SJSA1 (cell line): ENCODE data around the gene FOXD4L1. TPM values are rescaled to one million over a fixed set of nuclear protein-coding genes. Genes with fewer than 3 reads are reported as not detected.
"Not testable (repeated sequence)": the region's sequence is repeated elsewhere in the genome, so short reads cannot be mapped to it uniquely, and the experiment has no call there.

ENCODE experiments used
- DNase-seq, 2 experiments: peaks; one replicate each; pipeline ENCODE4 v3.0.0-alpha.2; 2015 to 2020; ENCODE audit warnings: low spot score in 2 of 2, low read depth in 1 of 2
- H3K27ac ChIP-seq: fragments of 250-450 bp; sonication (Bioruptor Pico); 2 replicates; pipeline ENCODE4 v1.5.1; 2020; ENCODE audit warnings: mild to moderate bottlenecking, moderate library complexity
- H3K27me3 ChIP-seq: fragments of 250-450 bp; sonication (Bioruptor Pico); replicated peaks from 2 replicates; pipeline ENCODE4 v1.5.1; 2020; ENCODE audit warnings: mild to moderate bottlenecking, moderate library complexity
- H3K36me3 ChIP-seq: fragments of 250-450 bp; sonication (Bioruptor Pico); 2 replicates; pipeline ENCODE4 v1.5.1; 2020; ENCODE audit warnings: mild to moderate bottlenecking
- H3K4me1 ChIP-seq: fragments of 250-450 bp; sonication (Bioruptor Pico); replicated peaks from 2 replicates; pipeline ENCODE4 v1.6.1; 2021; ENCODE audit warnings: mild to moderate bottlenecking
- H3K4me3 ChIP-seq: fragments of 250-450 bp; sonication (Bioruptor Pico); 2 replicates; pipeline ENCODE4 v1.5.1; 2020; ENCODE audit warnings: mild to moderate bottlenecking
- H3K9me3 ChIP-seq: fragments of 250-450 bp; sonication (Bioruptor Pico); replicated peaks from 2 replicates; pipeline ENCODE4 v1.5.1; 2020; ENCODE audit warnings: mild to moderate bottlenecking
- total RNA-seq: library from RNA; depleted of rRNA; stranded (reverse); fragments of >200 nt; shearing (Covaris generic); gene quantifications from 2 replicates; pipeline ENCODE4 v1.2.3, GENCODE V29; 2014; rRNA removed

The FOXD4L1 gene
- total RNA-seq, result not detected in 2 replicates

DNA sequence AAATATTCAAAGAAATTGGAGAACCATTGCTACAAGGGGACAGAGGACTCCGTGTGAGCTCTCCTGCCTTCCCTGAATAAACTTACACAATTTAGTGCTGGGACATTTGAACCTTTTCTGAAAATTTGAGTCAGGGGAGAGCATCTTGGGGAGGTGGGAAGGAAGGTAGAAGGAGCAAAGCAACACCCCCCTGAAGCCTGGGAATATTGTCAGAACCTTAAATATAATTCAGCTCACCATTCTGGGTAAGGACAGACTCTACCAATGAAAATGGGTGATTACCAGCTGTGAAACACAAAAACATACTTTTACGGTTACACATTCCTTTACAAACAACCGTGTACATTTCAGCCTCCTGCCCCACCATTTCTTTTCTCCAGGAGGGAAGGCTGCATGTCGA is at the start of gene FOXD4L1:
Gene FOXD4L1 (plus strand): TSS at position 301 of the 400 bp plus-strand sequence. CDS start 592 bp downstream, outside the sequence.
- not testable (repeated sequence) for H3K36me3 ChIP-seq, DNase-seq, H3K4me3 ChIP-seq, H3K27me3 ChIP-seq, H3K27ac ChIP-seq, H3K4me1 ChIP-seq, H3K9me3 ChIP-seq

DNA sequence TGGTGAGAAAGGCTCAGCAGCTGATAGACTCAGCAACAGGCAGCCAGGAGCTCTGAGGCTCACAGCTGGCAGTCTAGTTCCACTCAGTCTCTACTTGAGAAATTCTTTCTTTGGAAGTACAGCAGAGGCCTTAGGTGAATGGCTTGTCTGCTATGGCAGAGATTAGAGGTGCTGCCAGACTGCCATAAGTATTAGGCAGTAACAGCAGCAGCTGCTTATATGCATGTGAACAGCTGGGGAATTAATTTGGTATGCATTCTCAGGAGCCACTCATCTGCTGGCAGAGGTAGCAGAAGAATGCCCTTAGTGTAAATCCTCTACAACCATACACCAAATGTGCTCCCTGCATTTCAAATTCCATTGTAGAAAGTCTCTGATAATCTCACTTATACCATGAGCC is 32.7 kb upstream of the FOXD4L1 start:
- not testable (repeated sequence) for H3K27me3 ChIP-seq, H3K4me3 ChIP-seq, H3K9me3 ChIP-seq, H3K36me3 ChIP-seq, DNase-seq, H3K4me1 ChIP-seq, H3K27ac ChIP-seq

DNA sequence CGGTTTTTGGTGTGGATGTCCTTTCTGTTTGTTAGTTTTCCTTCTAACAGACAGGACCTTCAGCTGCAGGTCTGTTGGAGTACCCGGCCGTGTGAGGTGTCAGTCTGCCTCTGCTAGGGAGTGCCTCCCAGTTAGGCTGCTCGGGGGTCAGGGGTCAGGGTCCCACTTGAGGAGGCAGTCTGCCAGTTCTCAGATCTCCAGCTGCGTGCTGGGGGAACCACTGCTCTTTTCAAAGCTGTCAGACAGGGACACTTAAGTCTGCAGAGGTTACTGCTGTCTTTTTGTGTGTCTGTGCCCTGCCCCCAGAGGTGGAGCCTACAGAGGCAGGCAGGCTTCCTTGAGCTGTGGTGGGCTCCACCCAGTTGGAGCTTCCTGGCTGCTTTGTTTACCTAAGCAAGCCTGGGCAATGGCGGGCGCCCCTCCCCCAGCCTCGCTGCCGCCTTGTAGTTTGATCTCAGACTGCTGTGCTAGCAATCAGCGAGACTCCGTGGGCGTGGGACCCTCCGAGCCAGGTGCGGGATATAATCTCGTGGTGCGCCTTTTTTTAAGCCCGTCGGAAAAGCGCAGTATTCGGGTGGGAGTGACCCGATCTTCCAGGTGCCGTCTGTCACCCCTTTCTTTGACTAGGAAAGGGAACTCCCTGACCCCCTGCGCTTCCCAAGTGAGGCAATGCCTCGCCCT is 21.6 kb upstream of the FOXD4L1 start:
- H3K27ac ChIP-seq, DNase-seq, H3K36me3 ChIP-seq, H3K9me3 ChIP-seq, H3K4me3 ChIP-seq, H3K27me3 ChIP-seq, H3K4me1 ChIP-seq: not testable (repeated sequence)

DNA sequence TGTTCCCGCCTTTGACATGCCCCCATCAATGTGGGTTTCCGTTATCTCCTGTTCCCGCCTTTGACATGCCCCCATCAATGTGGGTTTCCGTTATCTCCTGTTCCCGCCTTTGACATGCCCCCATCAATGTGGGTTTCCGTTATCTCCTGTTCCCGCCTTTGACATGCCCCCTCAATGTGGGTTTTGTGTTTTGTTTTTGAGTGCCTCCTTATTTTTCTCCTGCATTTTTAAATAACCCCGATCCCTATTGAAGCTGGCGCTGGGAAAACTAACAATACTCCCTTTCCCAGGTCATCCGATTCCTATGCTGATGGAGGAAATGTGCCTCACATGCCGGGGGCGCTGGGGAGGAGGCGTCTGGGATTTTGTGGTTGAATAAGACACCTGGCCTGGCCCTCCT is 1.9 kb upstream of the FOXD4L1 start:
- DNase-seq, H3K27me3 ChIP-seq, H3K9me3 ChIP-seq, H3K27ac ChIP-seq, H3K36me3 ChIP-seq, H3K4me3 ChIP-seq, H3K4me1 ChIP-seq: not testable (repeated sequence)

DNA sequence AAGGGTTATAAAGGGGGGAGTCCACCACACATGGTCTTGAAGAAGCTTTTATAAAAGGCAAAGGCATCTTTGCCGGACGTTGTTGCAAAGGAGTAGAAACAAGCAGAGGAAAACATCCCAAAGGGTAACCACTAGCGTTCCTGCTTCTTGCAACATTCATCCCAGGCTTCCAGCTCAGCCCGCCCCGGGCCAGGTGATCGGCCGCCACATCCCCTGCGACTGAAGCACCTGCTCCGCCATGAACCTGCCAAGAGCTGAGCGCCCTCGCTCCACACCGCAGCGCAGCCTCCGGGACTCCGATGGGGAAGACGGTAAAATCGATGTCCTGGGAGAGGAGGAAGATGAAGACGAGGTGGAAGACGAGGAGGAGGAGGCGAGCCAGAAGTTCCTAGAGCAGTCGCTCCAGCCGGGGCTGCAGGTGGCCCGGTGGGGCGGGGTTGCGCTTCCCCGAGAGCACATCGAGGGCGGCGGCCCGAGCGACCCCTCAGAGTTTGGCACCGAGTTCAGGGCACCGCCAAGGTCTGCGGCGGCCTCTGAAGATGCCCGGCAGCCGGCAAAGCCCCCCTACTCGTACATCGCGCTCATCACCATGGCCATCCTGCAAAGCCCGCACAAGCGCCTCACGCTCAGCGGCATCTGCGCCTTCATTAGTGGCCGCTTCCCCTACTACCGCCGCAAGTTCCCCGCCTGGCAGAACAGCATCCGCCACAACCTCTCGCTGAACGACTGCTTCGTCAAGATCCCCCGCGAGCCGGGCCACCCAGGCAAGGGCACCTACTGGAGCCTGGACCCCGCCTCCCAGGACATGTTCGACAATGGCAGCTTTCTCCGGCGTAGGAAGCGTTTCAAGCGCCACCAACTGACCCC is 787 bp downstream of the FOXD4L1 start:
- not testable (repeated sequence) for H3K4me1 ChIP-seq, H3K27ac ChIP-seq, H3K9me3 ChIP-seq, DNase-seq, H3K36me3 ChIP-seq, H3K27me3 ChIP-seq, H3K4me3 ChIP-seq

DNA sequence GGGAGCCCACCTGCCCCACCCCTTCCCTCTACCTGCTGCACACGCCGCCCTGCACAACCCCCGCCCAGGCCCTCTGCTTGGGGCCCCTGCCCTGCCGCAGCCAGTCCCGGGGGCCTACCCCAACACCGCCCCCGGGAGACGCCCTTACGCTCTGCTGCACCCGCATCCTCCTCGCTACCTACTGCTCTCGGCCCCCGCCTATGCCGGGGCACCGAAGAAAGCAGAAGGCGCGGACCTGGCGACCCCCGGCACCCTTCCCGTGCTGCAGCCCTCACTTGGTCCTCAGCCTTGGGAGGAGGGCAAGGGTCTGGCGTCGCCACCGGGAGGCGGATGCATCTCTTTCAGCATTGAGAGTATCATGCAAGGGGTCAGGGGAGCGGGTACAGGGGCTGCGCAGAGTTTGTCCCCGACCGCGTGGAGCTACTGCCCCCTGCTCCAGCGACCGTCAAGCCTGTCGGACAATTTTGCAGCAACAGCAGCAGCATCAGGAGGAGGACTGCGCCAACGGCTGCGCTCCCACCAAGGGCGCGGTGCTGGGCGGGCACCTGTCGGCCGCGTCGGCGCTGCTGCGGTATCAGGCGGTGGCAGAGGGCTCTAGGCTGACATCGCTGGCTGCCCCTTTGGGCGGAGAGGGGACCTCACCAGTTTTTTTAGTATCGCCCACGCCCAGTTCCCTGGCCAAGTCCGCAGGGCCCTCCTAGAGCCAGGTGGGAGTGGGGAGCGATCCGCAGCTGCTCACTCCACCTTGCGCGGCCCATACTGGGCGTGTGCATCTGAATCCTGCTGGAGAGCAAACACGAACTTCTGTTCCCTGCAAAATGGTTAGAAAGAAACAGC is 1.6 kb downstream of the FOXD4L1 start:
- DNase-seq, H3K4me3 ChIP-seq, H3K36me3 ChIP-seq, H3K27me3 ChIP-seq, H3K9me3 ChIP-seq, H3K4me1 ChIP-seq, H3K27ac ChIP-seq: not testable (repeated sequence)

DNA sequence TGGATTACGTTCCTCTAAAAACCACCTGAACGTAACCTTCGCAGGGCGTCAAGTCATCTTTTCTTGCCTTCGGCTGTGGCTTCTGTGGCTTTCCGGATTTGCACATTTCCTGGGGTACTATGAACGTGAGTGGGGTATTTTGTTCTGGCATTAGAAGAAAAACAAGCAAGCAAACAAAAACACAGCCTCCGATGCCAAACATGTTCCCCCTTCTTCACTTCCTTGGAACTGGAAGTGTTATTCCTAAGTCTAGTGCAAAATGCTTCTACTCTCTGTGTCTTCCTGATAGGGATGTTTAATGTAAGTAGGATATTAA is 2.2 kb downstream of the FOXD4L1 start:
- not testable (repeated sequence) for H3K27ac ChIP-seq, H3K4me3 ChIP-seq, H3K27me3 ChIP-seq, DNase-seq, H3K4me1 ChIP-seq, H3K9me3 ChIP-seq, H3K36me3 ChIP-seq

DNA sequence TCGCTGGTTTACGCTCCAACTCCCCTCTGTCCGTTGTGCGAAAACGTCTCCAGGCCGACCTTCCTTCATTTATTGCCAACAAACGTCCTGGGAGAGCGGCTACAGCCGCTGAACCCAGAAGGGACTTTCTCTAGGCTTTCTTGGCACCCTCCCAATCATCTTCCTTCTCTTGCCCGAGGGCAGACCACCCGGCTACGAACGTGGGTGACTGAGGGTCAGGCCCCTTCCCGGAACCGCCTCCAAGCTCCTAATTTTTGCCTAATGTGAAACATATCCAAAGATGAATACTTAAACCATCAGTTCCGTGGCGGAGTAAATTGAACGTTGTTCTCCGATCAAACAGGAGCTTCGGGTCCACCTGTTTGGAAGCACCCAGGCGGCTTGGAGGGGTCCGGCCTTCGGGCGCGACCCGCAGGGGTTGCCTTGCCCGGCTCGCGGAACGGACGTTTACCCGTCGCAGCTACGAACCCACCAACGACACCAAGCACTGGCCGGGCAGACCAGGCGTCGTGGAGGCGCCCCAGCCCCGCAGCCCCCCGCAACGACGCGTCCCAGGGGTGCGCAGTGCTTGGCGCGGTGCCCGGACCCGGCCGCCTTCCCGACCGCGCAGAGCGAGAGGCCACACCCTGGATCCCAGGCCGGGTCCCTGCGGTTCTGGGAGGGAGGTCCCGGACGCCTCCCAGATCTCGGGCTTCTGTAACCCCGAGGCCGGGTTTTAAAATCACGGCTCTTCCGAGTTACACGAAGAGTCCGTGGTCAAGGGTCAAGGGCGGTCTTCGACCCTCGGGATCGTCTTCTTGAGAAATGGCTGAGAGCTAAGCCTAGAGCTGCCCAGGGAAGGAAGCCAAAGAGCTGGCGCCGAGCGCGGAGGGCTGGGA is 4.0 kb downstream of the FOXD4L1 start:
- H3K36me3 ChIP-seq, H3K27ac ChIP-seq, H3K4me3 ChIP-seq, H3K9me3 ChIP-seq, DNase-seq, H3K27me3 ChIP-seq, H3K4me1 ChIP-seq: not testable (repeated sequence)

DNA sequence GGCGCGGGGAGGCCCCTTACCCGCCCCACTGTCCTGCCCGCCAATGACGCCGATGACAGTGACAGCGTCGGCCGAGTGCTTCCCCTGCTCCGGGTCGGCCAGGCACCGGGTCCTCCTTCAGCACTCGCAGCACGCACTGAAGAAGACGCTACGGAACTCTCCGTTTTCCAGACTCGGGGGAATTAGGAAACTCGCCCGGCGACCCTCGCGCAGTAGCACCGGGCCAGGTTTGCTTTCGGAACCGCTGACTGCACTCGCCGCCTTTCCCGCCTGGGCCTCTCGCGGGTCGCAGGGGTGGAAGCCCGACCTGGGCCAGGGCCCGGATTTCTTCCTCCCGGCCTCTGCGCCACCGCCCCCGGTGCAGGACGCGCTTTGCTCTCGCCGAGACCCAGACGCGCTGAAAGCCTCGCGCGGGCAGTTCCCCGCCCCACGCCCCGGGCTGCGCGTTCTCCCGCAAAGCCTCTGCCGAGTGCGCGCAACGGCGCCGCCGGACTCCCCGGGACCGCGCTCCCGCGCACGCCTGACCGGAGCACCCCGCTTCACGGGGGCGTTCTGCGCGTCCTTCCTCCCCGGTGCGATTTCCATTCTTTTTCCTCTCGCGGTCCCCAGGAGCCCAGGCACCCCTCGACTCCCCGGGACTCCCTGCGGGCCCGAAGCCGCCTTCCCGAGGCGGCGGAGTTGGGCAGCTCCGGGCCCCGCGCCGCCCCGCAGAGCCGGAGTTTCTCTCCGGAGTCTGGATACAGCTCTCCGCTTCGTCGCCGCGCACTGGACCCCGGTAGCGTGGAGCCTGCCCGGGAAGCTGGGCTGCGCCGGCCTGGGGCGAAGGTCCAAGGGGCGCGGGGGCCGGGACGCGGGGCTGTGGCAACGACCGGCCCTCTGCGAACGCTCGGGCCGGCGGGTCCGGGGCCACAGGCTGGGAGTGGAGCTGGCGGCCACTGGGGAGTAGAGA is 4.9 kb downstream of the FOXD4L1 start:
- not testable (repeated sequence) for H3K4me3 ChIP-seq, H3K9me3 ChIP-seq, DNase-seq, H3K27me3 ChIP-seq, H3K36me3 ChIP-seq, H3K27ac ChIP-seq, H3K4me1 ChIP-seq

DNA sequence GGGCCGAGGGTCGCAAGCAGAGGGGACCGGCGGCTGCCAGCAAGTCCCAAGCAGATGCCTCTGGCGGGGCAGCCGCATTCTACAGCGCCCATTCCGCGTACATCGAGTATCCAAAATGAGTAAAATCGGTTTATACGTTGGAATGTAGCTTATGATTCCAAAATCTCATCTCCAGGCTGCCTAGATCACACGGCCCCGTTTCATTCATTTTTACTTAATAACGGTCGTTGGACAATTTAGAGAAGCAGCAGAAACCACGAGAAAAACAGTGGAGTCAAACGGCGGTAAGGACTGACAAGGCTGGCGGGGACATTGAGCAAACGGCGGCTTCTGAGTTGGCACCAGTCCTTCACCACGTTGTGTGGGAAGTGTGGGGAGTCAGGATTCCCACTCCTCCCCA is 5.6 kb downstream of the FOXD4L1 start:
- H3K4me3 ChIP-seq, H3K27me3 ChIP-seq, DNase-seq, H3K27ac ChIP-seq, H3K9me3 ChIP-seq, H3K36me3 ChIP-seq, H3K4me1 ChIP-seq: not testable (repeated sequence)

DNA sequence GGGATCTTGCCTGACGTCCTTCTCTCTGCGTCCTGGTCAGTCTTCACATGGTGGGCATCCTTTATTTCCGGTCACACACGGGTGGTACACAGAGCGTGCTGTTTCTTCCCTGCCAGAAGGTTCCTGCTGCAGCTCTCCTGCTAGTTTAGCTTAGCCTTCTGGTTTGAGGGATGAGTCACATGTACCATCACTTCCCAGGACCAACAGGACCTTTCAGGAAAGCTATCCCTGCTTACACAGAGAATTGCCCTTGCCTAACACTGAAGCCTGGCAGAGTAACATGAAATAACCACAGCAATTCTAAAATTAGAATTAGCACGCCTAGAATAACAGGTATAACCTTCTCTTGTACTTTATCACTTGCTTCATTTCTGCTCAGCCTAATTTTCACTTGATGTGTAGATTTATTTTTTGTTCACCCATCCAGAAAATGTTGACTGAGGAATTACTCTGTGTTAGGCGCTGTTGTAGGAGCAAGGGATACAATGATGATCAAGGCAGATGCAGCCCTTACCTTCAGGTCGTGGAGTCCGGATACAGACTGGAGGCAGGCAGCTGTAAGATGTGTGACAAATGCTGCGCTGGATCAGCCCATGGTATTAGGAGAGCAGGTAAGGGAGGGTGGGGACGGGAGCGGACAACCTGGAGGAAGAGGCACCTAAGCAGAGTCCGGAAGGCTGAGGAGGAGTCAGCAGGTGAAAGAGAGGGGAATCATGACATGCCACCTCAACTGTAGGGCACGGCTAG is 9.1 kb downstream of the FOXD4L1 start:
- not testable (repeated sequence) for H3K4me1 ChIP-seq, H3K4me3 ChIP-seq, H3K36me3 ChIP-seq, H3K9me3 ChIP-seq, H3K27ac ChIP-seq, DNase-seq, H3K27me3 ChIP-seq

DNA sequence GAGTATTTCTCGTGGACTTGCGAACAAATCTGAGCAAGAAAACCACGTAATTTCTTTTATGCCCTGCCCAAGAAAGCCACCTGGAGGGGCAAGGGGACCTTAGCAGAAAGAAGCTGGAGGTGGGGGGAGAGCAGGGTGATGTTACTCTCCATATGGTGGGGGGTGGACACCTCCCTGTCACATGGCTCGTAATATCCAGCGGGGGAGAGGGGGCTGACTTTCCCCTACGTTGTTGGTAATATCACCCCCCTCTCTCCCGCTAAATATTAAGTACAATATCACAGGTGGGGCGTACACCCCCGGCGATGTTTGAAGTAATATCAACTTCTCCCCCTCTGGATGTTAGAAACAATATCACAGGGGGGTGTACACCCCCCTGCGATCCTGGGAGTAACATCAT is 9.7 kb downstream of the FOXD4L1 start:
- not testable (repeated sequence) for H3K36me3 ChIP-seq, H3K27ac ChIP-seq, H3K9me3 ChIP-seq, H3K4me3 ChIP-seq, H3K27me3 ChIP-seq, DNase-seq, H3K4me1 ChIP-seq
